HepG2 (cell line): ENCODE results near the gene XPO1. TPM values are rescaled to one million over a fixed set of nuclear protein-coding genes. Genes with fewer than 3 reads are reported as not detected.

Experiments
- CTCF ChIP-seq: sonication (generic); formaldehyde crosslinking; IDR thresholded peaks from 2 replicates; pipeline ENCODE4 v1.5.0; 2020; ENCODE audit warnings: mild to moderate bottlenecking, missing genetic modification reagents, moderate library complexity
- DBP ChIP-seq: sonication (generic); formaldehyde crosslinking; IDR thresholded peaks from 2 replicates; pipeline ENCODE4 v1.4.0; 2020; ENCODE audit warnings: missing genetic modification reagents; ENCODE audit errors: not compliant biosample characterization
- FOXK1 ChIP-seq: sonication (generic); formaldehyde crosslinking; IDR thresholded peaks from 2 replicates; pipeline ENCODE4 v1.4.0; 2020; ENCODE audit warnings: low read depth, missing genetic modification reagents, borderline replicate concordance
- GFI1 ChIP-seq: sonication (generic); formaldehyde crosslinking; IDR thresholded peaks from 2 replicates; pipeline ENCODE4 v1.5.0; 2020; ENCODE audit warnings: missing genetic modification reagents, mild to moderate bottlenecking, borderline replicate concordance
- GPBP1L1 ChIP-seq: sonication (generic); formaldehyde crosslinking; IDR thresholded peaks from 2 replicates; pipeline ENCODE4 v1.5.0; 2020; ENCODE audit warnings: mild to moderate bottlenecking, missing genetic modification reagents
- GPN1 ChIP-seq: sonication (generic); formaldehyde crosslinking; IDR thresholded peaks from 2 replicates; pipeline ENCODE4 v1.5.1; 2020; ENCODE audit warnings: missing genetic modification reagents, borderline replicate concordance
- GRHL1 ChIP-seq: sonication (generic); formaldehyde crosslinking; conservative IDR thresholded peaks from 2 replicates; pipeline ENCODE4 v1.8.0; 2022; ENCODE audit warnings: missing genetic modification reagents
- HNRNPLL ChIP-seq: fragments of 200-400 bp; formaldehyde crosslinking; IDR thresholded peaks from 2 replicates; pipeline ENCODE4 v1.6.1; 2017; ENCODE audit warnings: mild to moderate bottlenecking, low read depth, low read length; ENCODE audit not compliant: poor library complexity, severe bottlenecking
- ONECUT2 ChIP-seq: sonication (generic); formaldehyde crosslinking; IDR thresholded peaks from 2 replicates; pipeline ENCODE4 v1.4.0; 2020; ENCODE audit warnings: missing genetic modification reagents
- RXRA ChIP-seq: sonication (generic); formaldehyde crosslinking; IDR thresholded peaks from 2 replicates; pipeline ENCODE4 v1.5.1; 2020; ENCODE audit warnings: missing genetic modification reagents
- SAP130 ChIP-seq: IDR thresholded peaks from 2 replicates; pipeline ENCODE4 v1.6.1; 2016; ENCODE audit warnings: low read depth
- SOX5 ChIP-seq: IDR thresholded peaks from 2 replicates; pipeline ENCODE4 v1.6.1; 2016; ENCODE audit warnings: borderline replicate concordance
- TERF1 ChIP-seq: sonication (generic); formaldehyde crosslinking; IDR thresholded peaks from 2 replicates; pipeline ENCODE4 v1.8.0; 2022; ENCODE audit warnings: mild to moderate bottlenecking, missing genetic modification reagents, moderate library complexity
- XBP1 ChIP-seq: sonication (generic); formaldehyde crosslinking; IDR thresholded peaks from 2 replicates; pipeline ENCODE4 v1.5.0; 2020; ENCODE audit warnings: missing genetic modification reagents
- ZBTB21 ChIP-seq: sonication (generic); formaldehyde crosslinking; IDR thresholded peaks from 2 replicates; pipeline ENCODE4 v1.4.0; 2020; ENCODE audit warnings: missing genetic modification reagents
- ZMYM4 ChIP-seq: sonication (generic); formaldehyde crosslinking; IDR thresholded peaks from 2 replicates; pipeline ENCODE4 v1.8.1; 2023; ENCODE audit warnings: mild to moderate bottlenecking, missing genetic modification reagents
- ZNF136 ChIP-seq: sonication (generic); formaldehyde crosslinking; IDR thresholded peaks from 2 replicates; pipeline ENCODE4 v1.8.1; 2022; ENCODE audit warnings: low read depth, mild to moderate bottlenecking, moderate library complexity, missing genetic modification reagents
- ZNF17 ChIP-seq: sonication (generic); formaldehyde crosslinking; IDR thresholded peaks from 2 replicates; pipeline ENCODE4 v1.5.0; 2020; ENCODE audit warnings: mild to moderate bottlenecking, missing genetic modification reagents
- ZNF207 ChIP-seq: fragments of 450-650 bp; IDR thresholded peaks from 2 replicates; pipeline ENCODE4 v1.6.1; 2016; ENCODE audit warnings: antibody characterized with exemption, borderline replicate concordance
- ZNF513 ChIP-seq: sonication (generic); formaldehyde crosslinking; conservative IDR thresholded peaks from 2 replicates; pipeline ENCODE4 v1.5.0; 2020; ENCODE audit warnings: missing genetic modification reagents
- ZNF766 ChIP-seq: sonication (generic); formaldehyde crosslinking; IDR thresholded peaks from 2 replicates; pipeline ENCODE4 v1.5.0; 2020; ENCODE audit warnings: missing genetic modification reagents, borderline replicate concordance
- polyA plus RNA-seq, 8 experiments: library from polyadenylated mRNA; depleted of rRNA in 3 of 8; stranded (reverse) in 7 of 8; unstranded in 1 of 8; fragments of >200 nt; fragmentation: Illumina TruSeq in 4 of 8; extraction: Trizol in 4 of 8; gene quantifications; 2 replicates each; pipeline versions ENCODE4 v1.2.1 to v1.2.3, GENCODE V29; 2011 to 2016; ENCODE audit warnings: low read depth in 4 of 8, missing spikeins in 1 of 8, mixed read lengths in 1 of 8; ENCODE audit not compliant: insufficient read depth in 1 of 8
- total RNA-seq, 5 experiments: library from RNA; depleted of rRNA; stranded (reverse); fragments of >200 nt; fragmentation: Illumina TruSeq; extraction: Trizol; gene quantifications; 2 replicates each; pipeline ENCODE4 v1.2.3, GENCODE V29; 2016; ENCODE audit warnings: low read depth in 1 of 5

The XPO1 gene
- total and polyA plus RNA-seq, 2 of the 13 experiments (the other 11 are each of a cell fraction or from before 2014, with no cell fraction given), result 67.4 to 212 TPM

- TF ChIP-seq CTCF (CRISPR knock-in tag), result no peak
- no peak for TF ChIP-seq GPN1 (CRISPR knock-in tag)
- no peak for TF ChIP-seq ZMYM4 (CRISPR knock-in tag)
- no peak for TF ChIP-seq GRHL1
- TF ChIP-seq ZNF17 (CRISPR knock-in tag), result no peak
- TF ChIP-seq ZNF513 (CRISPR knock-in tag), result no peak
- TF ChIP-seq HNRNPLL, result peak; percentile 90
- TF ChIP-seq RXRA (CRISPR knock-in tag), result no peak
- TF ChIP-seq ZBTB21 (CRISPR knock-in tag), result no peak
- no peak for TF ChIP-seq ZNF136 (CRISPR knock-in tag)
- no peak for TF ChIP-seq DBP (CRISPR knock-in tag)
- no peak for TF ChIP-seq TERF1
- TF ChIP-seq SOX5 (CRISPR knock-in tag), result no peak
- 0 out of 2 replicates have a peak, but pooled peaks have one; percentile 16 for TF ChIP-seq ZNF766
- peak; percentile 7; the same call in 1 of the 2 replicates for TF ChIP-seq SAP130 (CRISPR knock-in tag)
- no peak for TF ChIP-seq XBP1 (CRISPR knock-in tag)
- 0 out of 2 replicates have a peak, but pooled peaks have one; percentile 4 for TF ChIP-seq FOXK1 (CRISPR knock-in tag)
- no peak for TF ChIP-seq GPBP1L1
- TF ChIP-seq GFI1 (CRISPR knock-in tag), result no peak
- TF ChIP-seq ONECUT2 (CRISPR knock-in tag), result no peak
- no peak for TF ChIP-seq ZNF207
Observed at GRCh38 chr2:61470122-61470951, 67.8 kb downstream of the XPO1 start (continued).
